GM18498 (cell line): ENCODE data around the gene MEGF6.

Experiments used
- ATAC-seq: cut with Tn5 transposase; IDR thresholded peaks from one replicate; pipeline ENCODE4 v1.9.1; 2021; ENCODE audit warnings: mild to moderate bottlenecking, moderate library complexity; ENCODE audit not compliant: unreplicated experiment

The MEGF6 gene

DNA sequence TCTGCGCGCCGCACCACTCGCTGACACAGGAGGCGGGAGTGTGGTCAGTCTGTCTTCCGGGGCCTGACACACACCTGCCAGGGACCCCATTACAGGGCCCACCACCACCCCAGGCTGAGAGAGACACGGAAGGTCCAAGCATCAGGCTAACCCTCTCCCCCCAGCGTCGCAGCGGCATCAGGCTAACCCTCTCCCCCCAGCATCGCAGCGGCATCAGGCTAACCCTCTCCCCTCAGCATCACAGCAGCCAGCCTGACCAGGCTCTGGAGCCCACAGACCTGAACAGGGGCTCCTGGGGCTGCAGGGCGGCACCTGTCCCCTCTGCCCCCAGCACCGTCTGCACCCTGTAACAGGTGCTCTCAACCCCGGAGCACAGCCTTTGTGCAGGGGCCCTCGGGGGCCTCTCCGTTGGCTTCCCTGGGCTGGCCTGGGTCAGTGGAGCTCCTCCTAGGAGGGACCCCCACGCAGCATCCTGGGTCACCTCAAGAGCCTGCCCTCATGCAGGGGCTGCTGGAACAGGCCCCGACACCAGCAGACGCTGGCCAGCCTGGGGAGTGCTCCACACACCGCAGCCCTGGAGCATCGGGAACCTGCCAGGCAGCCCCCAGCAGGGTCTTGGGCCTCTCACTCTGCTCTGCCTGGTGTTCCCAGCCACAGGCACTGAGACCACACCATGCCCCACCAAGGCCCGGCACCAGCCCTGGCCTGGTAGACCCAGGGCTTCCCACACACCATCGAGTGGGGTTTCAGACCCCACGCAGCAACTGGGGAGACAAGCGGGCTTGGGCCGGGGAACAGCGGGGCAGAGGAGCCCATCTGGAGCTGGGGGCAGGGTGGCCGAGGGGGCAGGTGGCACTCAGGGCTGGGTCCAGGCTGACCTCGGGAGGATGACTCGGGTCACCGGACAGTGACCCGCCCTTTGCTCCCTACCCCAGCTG is 67.0 kb downstream of the MEGF6 start:
- ATAC-seq, result no peak

DNA sequence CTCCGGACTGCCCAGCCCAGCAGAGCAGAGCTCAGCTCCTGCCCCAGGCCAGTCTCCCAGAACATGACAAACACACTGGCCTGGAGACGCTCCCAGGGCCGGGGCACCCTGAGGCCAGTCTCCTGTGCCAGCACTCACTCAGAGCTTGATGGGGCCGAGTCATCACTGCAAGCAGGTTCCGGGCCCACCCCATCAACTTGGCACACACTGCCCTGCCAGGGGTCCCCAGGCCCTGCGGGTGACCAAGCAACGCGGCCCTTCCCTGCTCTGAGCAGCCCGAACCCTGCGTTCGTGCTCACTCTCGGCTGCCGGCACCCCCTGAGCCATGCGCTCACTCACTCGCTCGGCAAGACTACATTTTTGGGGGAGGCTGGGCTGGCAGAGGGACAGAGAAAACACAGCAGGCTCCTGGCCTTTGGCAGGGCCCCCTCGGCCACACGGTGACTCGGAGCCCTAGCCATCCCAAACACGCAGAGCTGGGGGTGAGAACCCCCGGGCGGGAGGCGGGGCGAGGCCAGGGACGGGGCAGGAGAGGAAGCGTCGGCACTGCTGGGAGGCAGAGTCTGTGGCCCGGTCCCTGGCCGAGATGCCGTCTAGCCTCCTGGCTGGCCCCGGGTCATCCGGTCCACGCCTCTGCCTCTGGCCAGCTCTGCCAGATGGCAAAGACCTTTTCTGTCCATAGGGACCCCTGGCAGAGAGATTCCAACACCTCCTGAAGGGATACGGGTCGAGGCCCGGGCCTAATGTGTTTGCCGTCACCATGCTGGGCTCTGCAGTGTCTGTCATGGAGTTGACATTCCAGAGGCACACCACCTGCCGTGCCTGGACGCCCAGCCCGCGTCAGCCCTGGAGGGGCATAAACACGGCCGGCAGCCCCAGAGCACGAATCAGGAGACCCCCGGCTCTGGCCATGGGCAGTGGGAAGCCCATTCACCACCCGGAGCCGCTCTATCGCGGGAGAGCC is 68.0 kb downstream of the MEGF6 start:
- ATAC-seq, result no peak

DNA sequence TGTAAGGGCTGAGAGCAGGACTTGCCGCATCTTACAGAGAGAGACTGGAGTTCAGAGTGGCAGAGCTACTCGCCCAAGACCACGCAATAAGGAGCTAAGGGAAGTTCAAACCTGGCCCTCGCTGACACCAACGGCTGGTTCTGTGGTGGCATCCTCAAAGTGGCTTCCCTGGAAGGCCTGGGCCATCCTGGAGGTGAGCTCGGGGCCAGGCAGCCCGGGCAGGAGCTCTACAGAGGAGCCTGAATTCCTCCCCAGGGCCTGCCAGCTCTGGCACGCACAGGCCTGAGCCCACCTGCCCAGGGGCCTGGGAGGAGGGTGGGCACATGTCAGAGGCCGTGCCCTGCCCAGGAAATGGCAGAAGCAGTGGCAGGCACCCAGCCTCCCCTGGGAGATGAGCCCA is 68.6 kb downstream of the MEGF6 start:
- ATAC-seq, result no peak

DNA sequence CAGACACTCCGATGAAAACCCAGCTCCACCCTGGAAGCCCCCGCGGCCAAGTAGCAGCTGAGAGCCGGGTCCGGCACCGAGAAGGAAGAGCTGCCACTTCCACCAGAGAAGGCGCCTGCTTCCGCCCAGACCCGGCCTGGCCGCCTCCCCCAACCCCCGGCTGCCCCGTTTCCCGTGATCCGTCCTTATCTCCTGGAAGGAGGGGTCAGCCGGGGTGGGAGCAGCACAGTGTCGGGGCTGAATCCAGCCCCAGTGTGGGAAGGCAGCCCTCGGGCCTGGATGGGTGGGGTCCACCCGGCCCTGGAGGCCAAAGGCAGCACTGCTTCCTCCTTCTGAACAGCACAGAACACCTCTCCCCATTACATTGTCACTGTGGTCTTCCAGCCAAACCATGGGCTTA is 69.4 kb downstream of the MEGF6 start:
- no peak for ATAC-seq

DNA sequence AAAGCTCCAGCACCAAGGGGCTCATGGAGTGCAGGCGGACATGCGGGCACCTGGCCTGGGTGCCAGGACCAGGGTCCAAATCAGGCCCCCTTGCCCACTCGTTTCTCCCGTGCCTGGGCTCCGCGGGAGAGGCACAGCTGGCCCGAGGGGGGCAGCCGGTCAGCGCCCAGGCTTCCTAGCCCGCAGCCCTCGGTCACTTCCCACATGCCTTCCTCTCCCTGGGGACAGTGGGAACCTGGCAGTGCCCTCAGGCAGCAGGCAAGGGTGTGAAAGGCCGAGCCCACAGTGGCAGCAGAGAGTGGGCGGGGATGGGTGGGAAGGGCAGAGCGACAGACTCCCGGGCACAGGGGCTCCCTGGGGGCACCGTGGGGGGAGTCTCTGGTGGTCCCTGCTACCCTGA is 69.8 kb downstream of the MEGF6 start:
- no peak for ATAC-seq

DNA sequence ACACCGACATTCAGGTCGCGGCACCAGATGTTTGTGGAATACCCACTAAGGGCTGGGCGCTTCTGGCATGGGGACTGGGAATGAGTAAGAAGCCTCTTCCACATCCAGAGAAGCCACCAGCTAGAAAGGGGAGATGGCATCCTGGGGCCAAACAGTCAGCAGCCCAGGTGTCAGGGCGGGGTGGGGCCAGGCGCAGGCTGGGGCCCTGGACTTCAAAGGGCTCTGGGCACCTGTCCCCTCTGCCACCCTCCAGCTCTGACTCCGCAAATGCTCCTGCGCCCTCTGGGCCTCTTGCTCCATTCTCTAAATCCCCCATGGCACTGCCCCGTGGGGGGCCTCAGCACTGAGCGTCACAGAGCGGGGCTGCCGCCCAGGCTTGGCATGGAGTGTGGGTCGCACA is 70.4 kb downstream of the MEGF6 start:
- no peak for ATAC-seq

DNA sequence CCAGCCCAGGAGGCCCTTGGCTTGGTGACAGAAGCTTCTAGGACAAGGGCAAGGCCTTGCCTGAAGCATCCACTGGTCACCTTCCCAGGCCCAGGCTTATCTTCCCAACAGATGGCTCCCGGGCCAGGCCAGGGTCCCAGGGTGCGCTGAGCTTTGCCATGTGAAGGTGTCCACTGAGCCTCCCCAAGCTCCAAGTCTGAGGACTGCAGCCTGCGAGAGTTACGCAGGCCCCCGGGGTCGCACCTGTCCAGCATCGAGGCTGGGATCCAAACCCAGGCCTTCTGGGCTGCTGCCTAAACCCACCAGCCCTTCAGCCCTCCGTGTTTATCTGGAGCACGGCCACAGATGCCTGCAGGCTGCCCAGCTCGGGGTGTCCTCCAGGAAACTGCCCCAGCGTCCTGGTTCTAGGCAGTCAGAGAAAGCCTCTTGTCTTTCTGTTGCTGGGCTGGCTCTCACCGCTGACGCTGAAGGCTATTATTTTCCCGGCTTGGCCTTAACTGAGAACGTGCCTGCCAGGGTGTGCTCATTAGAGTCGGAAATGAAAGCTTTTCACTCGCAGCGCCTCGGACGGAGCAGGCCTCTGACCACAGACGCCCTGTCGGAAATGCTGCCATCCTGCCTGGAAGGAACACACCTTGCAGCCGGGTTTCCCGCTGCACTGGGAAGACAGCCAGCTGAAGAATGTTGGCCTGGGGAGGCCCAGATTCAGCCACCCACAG is 71.4 kb downstream of the MEGF6 start:
- no peak for ATAC-seq

DNA sequence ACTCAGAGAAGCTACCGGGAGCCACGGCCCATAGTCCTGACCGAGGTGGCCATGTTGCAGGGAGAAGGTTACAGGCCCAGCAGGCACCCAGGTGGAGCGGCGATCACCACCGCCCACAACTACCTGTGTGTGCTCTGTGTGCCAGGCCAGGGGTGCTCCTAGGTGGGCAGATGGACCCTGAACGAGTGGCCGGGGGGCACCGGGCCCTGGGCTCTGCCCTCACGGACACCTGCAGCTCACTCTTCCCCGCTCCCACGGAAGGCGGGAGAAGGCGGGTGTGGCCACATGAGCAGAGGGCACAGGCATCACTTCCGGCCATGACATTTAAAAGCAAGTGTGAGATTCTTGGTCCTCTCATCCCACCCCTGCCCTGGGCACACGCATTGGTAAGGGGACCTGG is 73.9 kb downstream of the MEGF6 start:
- no peak for ATAC-seq

DNA sequence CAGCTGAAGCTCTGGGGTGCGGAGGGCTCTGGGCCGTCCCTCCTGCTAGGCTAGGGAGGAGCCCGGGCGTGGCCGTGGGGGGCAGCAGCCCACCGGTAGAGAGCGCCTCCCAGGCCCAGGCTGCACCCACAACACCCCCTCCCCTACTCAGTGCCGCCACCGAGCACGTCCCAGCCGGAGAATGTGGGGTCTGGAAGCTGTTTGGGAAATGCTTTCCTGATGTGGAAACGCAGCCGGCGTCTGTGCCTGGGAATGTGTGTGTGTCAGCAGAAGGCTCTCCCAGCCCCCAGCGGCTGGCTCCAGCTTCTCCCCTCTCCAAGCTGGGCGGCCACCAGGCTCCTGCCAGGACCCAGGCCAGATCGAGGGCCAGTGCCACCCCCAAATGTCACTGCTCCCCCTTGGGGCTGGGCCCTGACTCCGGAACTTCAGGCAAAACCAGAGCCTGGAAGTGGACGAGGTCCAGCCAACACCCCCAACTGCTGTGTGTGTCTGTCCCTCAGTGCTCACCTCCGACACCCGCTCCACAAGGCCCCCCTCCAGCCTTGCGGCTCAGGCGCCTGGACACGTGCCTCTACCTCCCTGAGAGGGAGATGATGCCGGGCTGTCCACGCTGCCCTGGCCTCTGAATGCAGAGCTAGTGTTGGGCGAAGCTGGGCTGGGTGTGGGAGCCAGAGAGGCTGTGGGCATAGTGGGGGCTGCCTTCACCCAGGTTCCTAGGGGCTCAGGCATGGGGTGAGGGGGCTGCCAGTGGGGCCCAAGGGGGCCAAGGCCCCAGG is 74.7 kb downstream of the MEGF6 start:
- ATAC-seq, result no peak

DNA sequence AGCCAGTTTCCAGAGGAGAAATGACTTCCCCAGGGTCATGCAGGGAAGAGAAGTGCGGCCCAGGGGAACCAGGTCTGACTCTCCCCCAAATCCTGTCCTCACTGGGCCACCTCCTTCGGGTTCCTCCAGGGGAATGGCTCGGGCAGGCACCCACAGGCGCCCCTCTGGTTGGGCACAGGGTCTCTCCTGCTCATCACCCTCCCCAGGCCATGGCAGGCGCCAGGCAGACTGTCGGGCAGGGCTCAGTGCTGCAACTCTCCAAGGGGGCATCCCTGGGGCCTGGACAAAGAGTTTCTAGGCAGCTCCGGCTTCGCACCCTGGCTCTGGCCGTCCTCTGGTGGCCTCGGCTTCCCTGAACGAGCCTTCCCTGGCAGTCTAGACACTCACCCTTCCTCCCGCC is 75.6 kb downstream of the MEGF6 start:
- ATAC-seq, result no peak

DNA sequence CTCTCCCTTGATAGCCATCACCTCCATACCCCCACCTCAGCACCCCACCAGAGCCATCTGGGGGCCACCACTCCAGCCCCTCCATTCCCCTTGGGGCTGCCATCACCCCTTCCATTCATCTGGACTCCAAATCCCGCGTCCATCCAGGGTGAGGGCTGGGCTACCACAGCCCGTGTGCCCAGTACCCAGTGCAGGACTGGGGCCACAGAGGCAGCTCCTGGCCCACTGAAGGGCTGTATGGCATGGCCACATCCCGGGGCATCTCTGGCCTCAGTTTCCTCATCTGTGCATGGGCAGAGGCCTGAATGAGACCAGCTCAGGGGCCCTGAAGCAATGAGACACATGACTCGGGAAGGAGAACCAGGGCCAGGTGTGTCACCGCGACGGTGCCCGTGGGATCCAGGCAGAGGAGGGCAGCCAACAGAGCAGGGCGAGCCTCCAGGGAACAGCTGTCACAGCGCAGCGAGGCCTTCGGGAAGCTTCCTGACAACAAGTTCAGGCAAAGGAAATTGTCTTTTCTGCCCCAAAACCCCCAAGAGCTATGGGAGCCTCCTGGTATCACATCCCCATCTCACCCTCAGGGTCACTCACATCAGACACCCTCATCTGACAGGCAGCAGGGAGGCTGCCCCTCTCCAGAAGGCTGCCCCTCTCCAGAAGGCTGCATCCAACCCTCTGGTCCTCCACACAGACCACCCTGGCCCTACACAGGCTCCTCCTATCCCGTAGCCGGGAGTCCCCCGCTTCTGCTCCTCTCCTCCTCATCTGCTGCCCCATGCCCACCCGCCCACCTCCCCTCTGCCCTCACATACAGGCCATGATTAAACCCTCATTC is 76.3 kb downstream of the MEGF6 start:
- no peak for ATAC-seq

DNA sequence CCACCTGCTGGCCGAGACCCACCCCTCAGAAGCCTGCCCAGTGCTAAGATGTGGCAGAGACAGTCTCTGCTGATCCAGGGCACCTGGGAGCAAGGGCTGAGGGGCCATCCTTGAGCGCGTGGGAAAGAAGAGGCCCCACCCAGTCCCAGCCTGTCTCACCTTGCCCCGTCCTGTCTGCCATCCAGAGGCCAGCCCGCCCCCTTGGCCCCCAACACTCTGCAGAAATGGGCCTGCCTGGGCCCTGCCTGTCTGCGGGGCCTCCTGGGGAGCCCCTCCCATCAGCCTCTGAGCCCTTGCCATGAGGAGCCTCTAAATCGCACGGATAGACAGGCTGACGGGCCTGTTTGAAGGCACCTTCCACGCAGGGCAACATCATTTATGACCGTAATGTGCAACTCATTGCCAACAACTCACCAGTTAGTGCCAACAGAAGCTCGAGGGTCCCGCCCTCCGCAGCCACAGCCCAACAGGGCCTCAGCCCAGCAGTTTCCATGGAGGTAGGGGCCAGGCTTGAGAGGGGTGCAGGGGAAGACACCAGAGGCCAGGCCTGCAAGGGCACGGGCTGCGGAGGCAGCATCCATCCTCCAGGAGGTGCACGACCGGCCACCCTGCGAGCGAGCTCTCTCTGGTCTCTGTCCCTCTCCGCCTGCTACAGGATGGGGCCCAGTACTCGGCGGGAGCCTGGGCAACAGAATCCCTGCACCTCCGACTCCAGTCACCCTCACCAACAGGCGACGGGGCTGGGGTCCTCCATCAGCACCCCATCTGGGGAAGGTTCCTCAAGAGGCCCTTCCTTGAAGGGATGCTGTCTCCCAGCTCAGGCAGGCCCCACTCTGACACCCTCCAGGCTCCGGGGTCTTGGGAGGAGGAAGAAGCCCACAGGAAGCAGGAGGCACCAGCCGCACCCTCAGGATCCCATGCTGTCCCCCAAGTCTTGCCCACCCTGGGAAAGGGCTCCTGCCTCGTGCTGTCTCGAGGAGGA is 78.0 kb downstream of the MEGF6 start:
- ATAC-seq, result no peak

DNA sequence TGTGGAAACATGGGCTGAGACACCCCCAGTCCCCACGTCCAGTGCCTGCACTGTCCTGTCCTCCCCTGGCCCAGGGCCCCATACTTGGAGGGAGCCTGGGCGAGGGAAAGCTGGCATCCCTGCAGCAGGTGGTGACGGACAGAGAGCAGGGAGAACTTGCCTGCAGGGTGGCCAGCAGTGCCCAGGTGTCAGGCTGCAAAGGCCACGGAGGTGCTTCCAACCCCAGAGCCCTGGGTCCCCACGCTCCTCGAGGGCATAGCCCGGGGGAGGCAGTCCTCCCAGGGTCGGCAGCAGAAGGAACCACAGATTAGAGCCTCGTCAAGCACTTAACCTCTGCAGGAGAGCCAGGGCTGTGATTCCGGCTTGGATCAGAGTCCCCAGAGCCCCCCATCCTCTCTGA is 79.4 kb downstream of the MEGF6 start:
- ATAC-seq, result no peak

DNA sequence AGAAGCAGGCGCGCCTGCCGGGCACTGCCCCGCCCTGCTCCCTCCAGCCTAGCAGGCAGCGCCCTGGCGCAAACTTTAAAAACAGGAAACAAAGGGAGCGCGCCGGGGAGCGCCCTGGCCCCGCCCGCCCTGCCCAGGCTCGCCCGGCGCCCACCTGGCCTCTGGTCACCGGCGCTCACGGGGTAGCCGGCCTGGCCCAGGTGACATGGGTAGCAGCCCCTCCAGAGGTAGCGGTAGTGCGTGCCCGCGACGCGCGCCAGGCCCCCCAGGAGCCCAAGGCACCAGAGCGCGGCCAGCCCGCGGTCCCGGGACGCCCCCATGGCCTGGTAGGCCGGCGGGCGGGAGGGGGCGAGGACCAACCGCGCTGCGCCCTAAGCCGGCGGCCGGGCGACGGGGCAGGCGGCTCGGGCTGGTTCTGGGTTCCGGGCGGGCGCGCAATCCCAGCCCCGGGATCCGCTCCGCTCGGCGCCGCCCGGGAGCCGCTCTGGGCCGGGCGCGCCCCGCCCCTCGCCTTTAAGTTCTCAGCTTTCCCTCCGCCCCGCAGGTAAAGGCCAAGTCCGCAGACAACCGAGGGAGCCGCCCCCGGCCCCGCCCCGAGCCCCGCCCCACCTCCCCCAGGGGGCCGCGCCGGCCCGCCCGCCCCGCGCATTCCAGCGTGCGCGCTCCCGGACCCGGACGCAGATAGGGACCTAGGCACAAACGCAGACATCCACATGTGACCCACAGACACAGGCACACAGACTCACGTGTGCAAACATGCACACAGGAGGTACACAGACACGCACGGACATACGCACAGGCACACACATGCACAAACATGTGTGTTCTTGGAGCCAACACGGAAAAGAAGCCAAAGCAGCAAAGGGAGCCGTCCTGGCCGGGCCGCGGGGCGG is 80.1 kb downstream of the MEGF6 start:
- no peak for ATAC-seq

DNA sequence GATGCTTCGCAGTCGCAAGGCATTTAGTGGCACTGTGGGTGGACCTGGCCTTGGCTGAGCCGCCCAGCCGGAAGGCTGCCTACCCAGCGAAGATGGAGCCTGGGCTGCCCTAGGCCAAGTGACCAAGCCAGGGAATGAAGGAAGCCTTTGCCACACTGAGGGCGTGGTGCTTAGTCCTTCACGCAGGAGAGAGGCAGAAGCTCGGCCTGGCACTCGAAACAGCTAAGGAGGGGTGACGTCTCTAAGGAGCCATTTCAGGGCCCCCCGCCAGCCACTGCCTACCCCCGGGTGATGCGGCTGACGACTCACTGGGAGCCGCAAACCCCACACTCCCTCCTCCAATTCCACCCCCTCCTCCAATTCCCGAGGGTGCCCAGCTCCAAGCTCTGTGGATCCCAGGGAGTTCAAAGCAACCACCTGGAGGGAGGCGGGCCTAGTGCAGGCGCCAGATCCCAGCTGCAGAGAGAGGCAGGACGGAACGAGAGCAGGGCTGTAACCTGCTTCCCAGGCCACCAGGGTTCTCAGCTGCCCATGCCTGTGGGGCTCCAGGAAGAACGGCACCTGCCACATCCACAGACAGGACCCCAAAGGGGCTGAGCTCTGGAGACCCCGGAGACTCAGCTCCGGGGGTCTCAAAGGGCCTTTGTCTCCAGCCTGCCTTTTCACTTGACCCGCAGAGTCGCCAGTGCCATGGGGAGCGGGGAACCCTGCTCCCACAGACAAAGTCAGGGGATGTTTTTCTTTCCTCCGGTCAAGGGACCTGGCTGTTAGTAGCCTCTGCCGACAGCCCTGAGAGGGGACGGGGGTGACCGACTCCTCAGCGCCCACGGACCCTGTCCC is 81.0 kb downstream of the MEGF6 start:
- no peak for ATAC-seq

DNA sequence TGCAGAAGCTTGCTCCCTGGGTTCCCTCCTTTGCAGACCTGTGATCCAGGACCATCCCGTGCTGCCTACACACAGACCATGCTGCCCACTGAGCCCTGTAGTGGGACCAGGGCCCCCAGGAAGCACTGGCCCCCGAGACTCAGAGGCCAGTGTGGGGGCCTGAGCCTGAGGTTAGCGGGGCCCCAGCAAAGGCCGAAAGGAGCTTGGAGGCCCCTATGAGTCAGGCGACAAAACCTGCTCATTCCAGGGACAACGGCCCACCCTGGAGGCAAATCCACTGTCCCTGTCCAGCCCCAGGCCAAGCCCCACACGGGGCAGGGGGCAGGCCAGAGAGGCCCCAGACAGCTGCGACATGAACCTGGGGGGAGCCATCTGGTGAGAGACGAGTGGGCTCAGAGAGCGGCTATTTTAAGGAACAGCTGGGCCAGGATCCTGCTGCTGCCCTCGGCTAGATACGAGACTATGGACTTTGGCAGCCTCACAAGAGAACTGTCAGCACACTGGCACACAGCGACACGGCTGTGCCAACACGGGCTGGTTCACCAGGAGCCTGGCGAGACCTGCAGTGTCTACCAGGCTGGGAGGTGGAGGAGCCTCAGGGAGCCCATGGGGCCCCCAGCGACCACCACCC is 82.1 kb downstream of the MEGF6 start:
- ATAC-seq, result no peak
